ENCODE data around the gene DRC3. TPM values are rescaled to one million over a fixed set of nuclear protein-coding genes. Genes with fewer than 3 reads are reported as not detected.

DRC3 gene
- total RNA-seq, 1 experiment from 2014 or later = 0.68 TPM

- no peak overlapping the region for H3K4me2 ChIP-seq (ENCODE audit: insufficient read depth, insufficient read length, low read length)
- H3K23me2 ChIP-seq (ENCODE audit: insufficient read length, low read depth, low read length, poor library complexity, severe bottlenecking) = peaks cover 10% of the 10 kb centered on the region
- Mint-ChIP-seq H3K4me1 (peaks cover 20 to 24% of the 10 kb centered on the region in 2 experiments), H3K4me3 (no peak overlapping the region), H3K27me3 (ENCODE audit: low read depth) (no peaks in the 10 kb centered on the region; the same call in 1 of the 2 replicates), H3K9me3 (no peaks in the 10 kb centered on the region; a peak in 2 of 5 replicates), H3K27ac (no peak overlapping the region), H3K36me3 (ENCODE audit: insufficient read depth in 1 of 3, low read depth in 3 of 3) (peaks cover 11 to 28% (median 16%) of the 10 kb centered on the region in 3 experiments)
- no peaks in the 10 kb centered on the region for H4K20me1 ChIP-seq (ENCODE audit: control insufficient read depth, insufficient read depth, insufficient read length)
- no peaks in the 10 kb centered on the region for H3K79me1 ChIP-seq (ENCODE audit: insufficient read depth, low read depth, low read length, poor library complexity, severe bottlenecking)
- H3K27ac ChIP-seq (ENCODE audit: insufficient read length, low read depth, low read length) = no peak overlapping the region
- H4K8ac ChIP-seq (replicated peaks; ENCODE audit: insufficient read length, low read depth, low read length) = no peak overlapping the region
- H3T11ph ChIP-seq (ENCODE audit: low read length) = no peak overlapping the region
- no peak overlapping the region for H2AFZ ChIP-seq (ENCODE audit: low read length)
- no peak overlapping the region for H2AK5ac ChIP-seq (ENCODE audit: insufficient read length, low read length)
- H3K56ac ChIP-seq (ENCODE audit: insufficient read length, low read depth, low read length) = no peak overlapping the region
- H3K79me2 ChIP-seq (ENCODE audit: insufficient read depth, low read length) = no peaks in the 10 kb centered on the region
- no peak overlapping the region for H2BK20ac ChIP-seq (ENCODE audit: low read depth, low read length, poor library complexity, severe bottlenecking)
- no peak overlapping the region for H2BK5ac ChIP-seq (ENCODE audit: insufficient read length, low read length)
- H4K91ac ChIP-seq (ENCODE audit: insufficient read length, low read depth, low read length) = no peak overlapping the region
- no CpG with 5 or more reads among the region's 1 CpG for WGBS (ENCODE audit: extremely low coverage, insufficient read length, low lambda C conversion rate)
- no peak overlapping the region for H3K4ac ChIP-seq (ENCODE audit: low read depth, low read length)
- H3K18ac ChIP-seq (ENCODE audit: insufficient read length, low read depth, low read length) = no peak overlapping the region
- H3K23ac ChIP-seq (ENCODE audit: insufficient read length, low read depth, low read length) = no peak overlapping the region
- no peaks in the 10 kb centered on the region for H3K27me3 ChIP-seq (ENCODE audit: insufficient read depth, low read length)
- H3K9ac ChIP-seq (ENCODE audit: extremely low read depth, insufficient read length, low read length) = no peak overlapping the region
- DNase-seq = no peak
- H2BK12ac ChIP-seq (ENCODE audit: insufficient read length, low read depth, low read length) = no peak overlapping the region
- TF ChIP-seq CTCF (conservative IDR thresholded peaks at IDR 0.05) = no peak; the same call in 2 of the 3 replicates
- no peak overlapping the region for H3K14ac ChIP-seq (ENCODE audit: insufficient read depth, low read length)
- H3K4me1 ChIP-seq (ENCODE audit: insufficient read depth, low read length) = no peaks in the 10 kb centered on the region; the same call in 1 of the 2 replicates
- no peaks in the 10 kb centered on the region for H3K9me3 ChIP-seq (ENCODE audit: control insufficient read depth, low read depth, low read length)
- H4K5ac ChIP-seq (ENCODE audit: insufficient read length, low read depth, low read length) = no peak overlapping the region
- no peak overlapping the region for H2BK120ac ChIP-seq (ENCODE audit: low read depth, low read length, poor library complexity, severe bottlenecking)
- H2BK15ac ChIP-seq (ENCODE audit: low read depth, low read length) = no peak overlapping the region
Measured at GRCh38 chr17:18043491-18043890, 70.8 kb downstream of the DRC3 start.
